Progenitor cell of endocrine pancreas (in vitro differentiated cells): ENCODE results near the gene EPC1. TPM values are rescaled to one million over a fixed set of nuclear protein-coding genes. Genes with fewer than 3 reads are reported as not detected.
"Not testable (repeated sequence)": the region's sequence is repeated elsewhere in the genome, so short reads cannot be mapped to it uniquely, and the experiment has no call there.

Experiments used
- DNase-seq: peaks from one replicate; pipeline ENCODE4 v3.0.0; 2021; ENCODE audit warnings: low spot score; ENCODE audit not compliant: unreplicated experiment
- H3K27ac Mint-ChIP-seq: 2 replicates; pipeline ENCODE4 v1.8.0; 2021; ENCODE audit warnings: mild to moderate bottlenecking, moderate library complexity, mixed read lengths
- H3K27me3 Mint-ChIP-seq: 2 replicates; pipeline ENCODE4 v1.8.0; 2021; ENCODE audit warnings: mixed read lengths
- H3K36me3 Mint-ChIP-seq: 2 replicates; pipeline ENCODE4 v1.8.0; 2022; ENCODE audit warnings: mixed read lengths; ENCODE audit not compliant: insufficient read depth
- H3K4me1 Mint-ChIP-seq: 2 replicates; pipeline ENCODE4 v1.8.0; 2021; ENCODE audit warnings: low read depth, mixed read lengths
- H3K4me3 Mint-ChIP-seq: 2 replicates; pipeline ENCODE4 v1.8.0; 2021; ENCODE audit warnings: low read depth, mild to moderate bottlenecking, moderate library complexity, mixed read lengths
- H3K9me3 Mint-ChIP-seq: 2 replicates; pipeline ENCODE4 v1.8.0; 2021; ENCODE audit warnings: low read depth, mixed read lengths
- total RNA-seq: library from RNA; stranded (reverse); gene quantifications from 2 replicates; pipeline ENCODE4 v1.2.1, GENCODE V29; 2021
- TF ChIP-seq, protein P1 (sequence below): fragments of 200-600 bp; sonication (generic); IDR thresholded peaks from one replicate; pipeline ENCODE4 v1.5.0; 2021; ENCODE audit warnings: antibody characterized with exemption, mild to moderate bottlenecking; ENCODE audit not compliant: unreplicated experiment

EPC1 gene
- total RNA-seq, 1 donor from 2014 or later, result 61.6 TPM

DNA sequence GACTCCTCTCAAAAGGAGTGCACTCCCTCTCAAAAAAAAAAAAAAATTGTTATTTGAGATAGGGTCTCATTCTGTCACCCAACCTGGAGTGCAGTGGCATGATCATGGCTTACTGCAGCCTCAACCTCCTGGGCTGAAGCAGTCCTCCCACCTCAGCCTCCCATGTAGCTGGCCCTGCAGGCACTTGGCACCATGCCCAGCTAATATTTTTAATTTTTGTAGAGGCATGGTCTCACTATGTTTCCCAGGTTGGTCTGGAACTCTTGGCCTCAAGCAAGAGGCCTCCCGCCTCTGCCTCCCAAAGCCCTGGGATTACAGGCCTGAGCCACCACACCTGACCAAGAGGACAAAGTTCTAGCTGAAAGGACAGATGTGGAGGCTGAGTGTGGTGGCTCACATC lies 120.3 kb downstream of the EPC1 start:
- no peaks in the 10 kb centered on the region for H3K27me3 Mint-ChIP-seq
- no peak for DNase-seq
- TF ChIP-seq, protein P1, sequence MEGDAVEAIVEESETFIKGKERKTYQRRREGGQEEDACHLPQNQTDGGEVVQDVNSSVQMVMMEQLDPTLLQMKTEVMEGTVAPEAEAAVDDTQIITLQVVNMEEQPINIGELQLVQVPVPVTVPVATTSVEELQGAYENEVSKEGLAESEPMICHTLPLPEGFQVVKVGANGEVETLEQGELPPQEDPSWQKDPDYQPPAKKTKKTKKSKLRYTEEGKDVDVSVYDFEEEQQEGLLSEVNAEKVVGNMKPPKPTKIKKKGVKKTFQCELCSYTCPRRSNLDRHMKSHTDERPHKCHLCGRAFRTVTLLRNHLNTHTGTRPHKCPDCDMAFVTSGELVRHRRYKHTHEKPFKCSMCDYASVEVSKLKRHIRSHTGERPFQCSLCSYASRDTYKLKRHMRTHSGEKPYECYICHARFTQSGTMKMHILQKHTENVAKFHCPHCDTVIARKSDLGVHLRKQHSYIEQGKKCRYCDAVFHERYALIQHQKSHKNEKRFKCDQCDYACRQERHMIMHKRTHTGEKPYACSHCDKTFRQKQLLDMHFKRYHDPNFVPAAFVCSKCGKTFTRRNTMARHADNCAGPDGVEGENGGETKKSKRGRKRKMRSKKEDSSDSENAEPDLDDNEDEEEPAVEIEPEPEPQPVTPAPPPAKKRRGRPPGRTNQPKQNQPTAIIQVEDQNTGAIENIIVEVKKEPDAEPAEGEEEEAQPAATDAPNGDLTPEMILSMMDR, result no peak
- peaks cover 13% of the 10 kb centered on the region for H3K9me3 Mint-ChIP-seq
- no peaks in the 10 kb centered on the region for H3K36me3 Mint-ChIP-seq
- H3K4me1 Mint-ChIP-seq, result peaks cover 5% of the 10 kb centered on the region
- H3K4me3 Mint-ChIP-seq, result no peak overlapping the region
- no peak overlapping the region for H3K27ac Mint-ChIP-seq

DNA sequence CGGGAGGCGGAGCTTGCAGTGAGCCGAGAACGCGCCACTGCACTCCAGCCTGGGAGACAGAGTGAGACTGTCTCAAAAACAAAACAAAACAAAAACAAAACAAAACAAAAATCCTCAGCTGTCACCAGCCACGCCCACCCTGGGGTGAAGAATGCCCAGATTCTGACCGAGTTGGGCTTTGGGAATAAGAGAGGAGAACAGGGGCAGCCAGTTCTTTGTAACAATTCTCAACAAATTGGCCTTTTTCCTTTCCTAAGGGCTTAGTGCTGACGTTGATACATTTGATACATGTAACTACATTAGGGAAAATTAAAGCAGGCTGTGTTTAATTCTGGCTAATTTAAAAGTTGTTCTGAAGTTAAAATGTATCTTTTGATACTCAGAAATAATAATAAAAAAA lies 121.0 kb downstream of the EPC1 start:
- Mint-ChIP-seq H3K4me1 (peaks cover 5% of the 10 kb centered on the region), H3K9me3 (peaks cover 13% of the 10 kb centered on the region), H3K36me3 (no peaks in the 10 kb centered on the region), H3K4me3 (no peak overlapping the region), H3K27ac (no peak overlapping the region), H3K27me3 (no peaks in the 10 kb centered on the region)
- TF ChIP-seq, protein P1, result no peak
- no peak for DNase-seq

DNA sequence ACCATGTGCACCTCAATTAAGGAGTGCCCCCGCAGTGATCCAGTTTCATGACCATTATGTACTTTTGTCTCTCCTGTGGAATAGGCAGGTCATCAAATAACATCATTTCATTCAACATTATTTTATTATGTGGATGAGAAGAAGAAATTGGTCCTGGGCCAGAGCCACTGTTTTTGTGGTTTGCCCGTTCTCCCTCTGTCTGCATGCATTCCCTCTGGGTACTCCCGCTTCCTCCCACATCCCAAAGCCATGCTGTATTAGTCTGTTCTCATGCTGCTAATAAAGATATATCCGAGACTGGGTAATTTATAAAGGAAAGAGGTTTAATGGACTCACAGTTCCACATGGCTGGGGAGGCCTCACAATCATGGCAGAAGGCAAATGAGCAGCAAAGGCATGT lies 124.6 kb downstream of the EPC1 start:
- not testable (repeated sequence) for H3K36me3 Mint-ChIP-seq, DNase-seq, H3K4me1 Mint-ChIP-seq, H3K27ac Mint-ChIP-seq, H3K27me3 Mint-ChIP-seq, H3K4me3 Mint-ChIP-seq
- peaks cover 30% of the 10 kb centered on the region for H3K9me3 Mint-ChIP-seq

DNA sequence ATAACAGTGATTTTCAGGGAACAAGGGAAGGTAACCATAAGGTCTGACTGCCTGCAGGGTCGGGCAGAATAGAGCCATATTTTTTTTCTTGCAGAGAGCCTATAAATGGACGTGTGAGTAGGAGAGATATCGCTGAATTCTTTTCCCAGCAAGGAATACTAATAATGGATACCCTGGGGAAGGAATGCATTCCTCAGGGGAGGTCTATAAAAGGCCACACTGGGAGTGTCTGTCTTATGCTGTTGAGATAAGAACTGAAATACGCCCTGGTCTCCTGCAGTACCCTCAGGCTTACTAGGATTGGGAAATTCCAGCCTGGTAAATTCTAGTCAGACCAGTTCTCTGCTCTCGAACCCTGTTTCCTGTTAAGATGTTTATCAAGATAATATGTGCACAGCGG lies 127.8 kb downstream of the EPC1 start:
- H3K27ac Mint-ChIP-seq, H3K36me3 Mint-ChIP-seq, H3K4me1 Mint-ChIP-seq, DNase-seq, H3K4me3 Mint-ChIP-seq, H3K27me3 Mint-ChIP-seq: not testable (repeated sequence)
- H3K9me3 Mint-ChIP-seq, result peaks cover 27% of the 10 kb centered on the region

DNA sequence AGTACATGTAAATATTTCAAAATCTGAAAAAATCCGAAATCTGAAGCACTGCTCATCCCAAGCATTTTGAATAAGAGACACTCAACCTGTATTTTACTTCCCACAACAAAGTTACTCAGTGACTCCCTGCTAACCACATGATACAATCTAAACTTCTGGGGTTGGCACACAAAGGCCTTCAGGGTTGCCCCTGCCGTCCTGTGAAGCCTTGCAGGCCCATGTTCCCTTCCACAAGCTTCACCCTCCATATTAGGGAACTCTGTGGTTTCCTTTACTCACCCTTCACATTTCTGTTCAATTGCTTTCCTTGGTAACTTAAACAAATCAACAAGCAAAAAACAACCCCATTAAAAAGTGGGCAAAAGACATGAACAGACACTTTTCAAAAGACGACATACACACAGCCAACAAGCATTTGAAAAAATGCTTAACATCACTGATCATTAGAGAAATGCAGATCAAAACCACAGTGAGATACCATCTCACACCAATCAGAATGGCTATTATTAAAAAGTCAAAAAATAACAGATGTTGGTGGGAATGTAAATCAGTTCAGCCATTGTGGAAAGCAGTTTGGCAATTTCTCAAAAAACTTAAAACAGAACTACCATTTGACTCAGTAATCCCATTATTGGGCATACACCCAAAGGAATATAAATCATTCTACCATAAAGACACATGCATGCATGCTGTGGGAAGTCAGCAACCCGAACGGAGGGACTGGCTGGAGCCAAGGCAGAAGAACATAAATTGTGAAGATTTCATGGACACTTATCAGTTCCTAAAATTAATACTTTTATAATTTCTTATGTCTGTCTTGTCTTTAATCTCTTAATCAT lies 128.5 kb downstream of the EPC1 start:
- not testable (repeated sequence) for H3K27ac Mint-ChIP-seq, DNase-seq

More for the DNA sequence above, 128.5 kb downstream of the EPC1 start:
- not testable (repeated sequence) for H3K4me1 Mint-ChIP-seq, H3K27me3 Mint-ChIP-seq, H3K36me3 Mint-ChIP-seq, H3K4me3 Mint-ChIP-seq
- peaks cover 27% of the 10 kb centered on the region for H3K9me3 Mint-ChIP-seq

Other genes starting within 250 kb of the EPC1 start
- gene CCDC7, start 99.0 kb upstream of the EPC1 start, total RNA-seq, result 7.5 and 9.5 TPM in 2 replicates